22Rv1 (cell line): Measurements from ENCODE around the gene SKA2.
"Not testable (repeated sequence)": the region's sequence is repeated elsewhere in the genome, so short reads cannot be mapped to it uniquely, and the experiment has no call there.

Experiments
- H3K27ac ChIP-seq: fragments of 450-650 bp; 2 replicates; pipeline ENCODE4 v1.5.1; 2017
- ZFX ChIP-seq: fragments of 450-650 bp; IDR thresholded peaks from 2 replicates; pipeline ENCODE4 v1.6.1; 2017; ENCODE audit warnings: antibody characterized with exemption, borderline replicate concordance
- TF ChIP-seq, protein P1 (sequence below): fragments of 450-650 bp; IDR thresholded peaks from 2 replicates; pipeline ENCODE4 v1.5.1; 2017; ENCODE audit warnings: mild to moderate bottlenecking

SKA2 gene

DNA sequence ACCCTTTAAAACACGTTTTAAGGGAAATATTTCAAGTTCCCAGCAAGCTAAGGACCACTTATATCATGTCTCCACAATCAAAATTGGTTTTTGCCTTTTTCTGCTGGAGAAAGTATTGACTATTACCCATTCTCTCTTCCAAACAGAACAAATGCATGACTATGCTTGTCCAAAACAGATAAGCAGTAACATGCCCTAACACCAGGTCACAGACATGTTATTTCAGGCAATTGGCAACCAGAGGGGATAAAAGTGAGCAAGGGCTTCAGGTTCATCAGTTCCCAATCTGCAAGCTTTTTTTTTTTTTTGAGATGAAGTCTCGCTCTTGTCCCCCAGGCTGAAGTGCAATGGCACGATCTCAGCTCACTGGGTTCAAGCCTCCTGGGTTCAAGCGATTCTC, 15.0 kb downstream of the SKA2 start:
- TF ChIP-seq, protein P1, sequence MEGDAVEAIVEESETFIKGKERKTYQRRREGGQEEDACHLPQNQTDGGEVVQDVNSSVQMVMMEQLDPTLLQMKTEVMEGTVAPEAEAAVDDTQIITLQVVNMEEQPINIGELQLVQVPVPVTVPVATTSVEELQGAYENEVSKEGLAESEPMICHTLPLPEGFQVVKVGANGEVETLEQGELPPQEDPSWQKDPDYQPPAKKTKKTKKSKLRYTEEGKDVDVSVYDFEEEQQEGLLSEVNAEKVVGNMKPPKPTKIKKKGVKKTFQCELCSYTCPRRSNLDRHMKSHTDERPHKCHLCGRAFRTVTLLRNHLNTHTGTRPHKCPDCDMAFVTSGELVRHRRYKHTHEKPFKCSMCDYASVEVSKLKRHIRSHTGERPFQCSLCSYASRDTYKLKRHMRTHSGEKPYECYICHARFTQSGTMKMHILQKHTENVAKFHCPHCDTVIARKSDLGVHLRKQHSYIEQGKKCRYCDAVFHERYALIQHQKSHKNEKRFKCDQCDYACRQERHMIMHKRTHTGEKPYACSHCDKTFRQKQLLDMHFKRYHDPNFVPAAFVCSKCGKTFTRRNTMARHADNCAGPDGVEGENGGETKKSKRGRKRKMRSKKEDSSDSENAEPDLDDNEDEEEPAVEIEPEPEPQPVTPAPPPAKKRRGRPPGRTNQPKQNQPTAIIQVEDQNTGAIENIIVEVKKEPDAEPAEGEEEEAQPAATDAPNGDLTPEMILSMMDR = no peak
- TF ChIP-seq ZFX = no peak
- H3K27ac ChIP-seq = no peak overlapping the region

GRCh38 chr17:59138339-59138738, 16.6 kb downstream of the SKA2 start:
- not testable (repeated sequence) for H3K27ac ChIP-seq

- H3K27ac ChIP-seq = no peak overlapping the region
- TF ChIP-seq, protein P1 = no peak
- no peak for TF ChIP-seq ZFX
These were observed 23.9 kb downstream of the SKA2 start for GRCh38 chr17:59131131-59131530.

DNA sequence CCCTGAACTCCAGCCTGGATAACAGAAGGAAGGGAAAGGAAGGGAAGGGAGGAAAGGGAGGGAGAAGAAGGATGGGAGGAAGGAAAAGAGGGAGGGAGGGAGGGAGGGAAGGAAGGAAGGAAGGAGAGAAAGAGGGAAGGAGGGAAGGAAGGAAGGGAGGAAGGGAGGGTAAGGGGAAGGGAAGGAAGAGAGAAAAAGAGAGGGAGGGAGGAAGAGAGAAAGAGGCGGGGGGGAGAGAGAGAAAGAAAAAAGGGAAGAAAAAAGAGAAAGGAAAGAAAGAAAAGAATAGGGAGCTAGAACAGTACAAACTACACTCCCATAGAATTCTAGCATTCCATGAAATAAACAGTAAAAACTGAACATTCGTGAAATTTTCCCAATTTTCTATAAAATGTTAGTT, 25.2 kb downstream of the SKA2 start:
- no peak for TF ChIP-seq ZFX
- TF ChIP-seq, protein P1 = no peak

GRCh38 chr17:59126809-59127417, 28.1 kb downstream of the SKA2 start:
- TF ChIP-seq, protein P1 = no peak
- no peak for TF ChIP-seq ZFX
- no peak overlapping the region for H3K27ac ChIP-seq

More for the DNA sequence above, 25.2 kb downstream of the SKA2 start:
- no peak overlapping the region for H3K27ac ChIP-seq

DNA sequence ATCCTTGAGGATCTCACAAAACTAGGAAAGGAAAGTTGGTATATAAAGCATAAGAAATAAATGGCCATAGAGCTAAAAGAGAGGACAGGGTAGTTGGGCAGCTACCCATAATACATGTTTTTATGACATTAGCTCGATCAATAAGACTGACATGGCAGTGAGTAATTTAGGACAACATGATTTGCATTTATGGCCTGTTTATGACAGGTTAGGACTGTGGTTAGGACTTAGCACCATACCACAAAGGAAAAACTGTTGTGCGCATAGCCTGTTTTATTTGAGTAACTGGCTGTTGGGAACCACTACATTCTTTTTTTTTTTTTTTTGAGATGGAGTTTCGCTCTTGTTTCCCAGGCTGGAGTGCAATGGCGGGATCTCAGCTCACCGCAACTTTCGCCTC, 30.3 kb downstream of the SKA2 start:
- TF ChIP-seq ZFX = no peak
- TF ChIP-seq, protein P1 = no peak

DNA sequence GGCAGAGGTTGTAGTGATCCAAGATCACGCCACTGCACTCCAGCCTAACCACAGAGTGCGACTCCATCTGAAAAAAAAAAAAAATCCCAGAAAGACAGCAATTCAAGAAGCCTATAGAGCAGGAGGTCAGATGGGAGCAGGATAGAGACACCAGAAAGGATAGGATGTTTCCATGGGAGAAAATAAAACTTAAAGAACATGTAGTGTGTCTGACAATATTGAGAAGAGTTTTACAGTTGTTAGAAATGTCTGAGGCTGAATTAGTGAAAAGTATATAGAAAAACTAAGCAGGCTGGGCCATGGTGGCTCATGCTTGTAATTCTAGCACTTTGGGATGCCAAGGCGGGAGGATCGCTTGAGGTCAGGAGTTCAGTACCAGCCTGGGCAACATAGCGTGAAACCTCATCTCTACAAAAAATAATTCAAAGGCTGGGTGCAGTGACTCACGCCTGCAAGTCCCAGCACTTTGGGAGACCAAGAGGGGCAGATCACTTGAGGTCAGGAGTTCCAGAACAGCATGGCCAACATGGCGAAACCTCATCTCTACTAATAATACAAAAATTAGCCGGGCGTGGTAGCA, 33.0 kb downstream of the SKA2 start:
- TF ChIP-seq ZFX = no peak
- TF ChIP-seq, protein P1 = no peak
- H3K27ac ChIP-seq = no peak overlapping the region

More for the DNA sequence above, 30.3 kb downstream of the SKA2 start:
- H3K27ac ChIP-seq = no peak overlapping the region

DNA sequence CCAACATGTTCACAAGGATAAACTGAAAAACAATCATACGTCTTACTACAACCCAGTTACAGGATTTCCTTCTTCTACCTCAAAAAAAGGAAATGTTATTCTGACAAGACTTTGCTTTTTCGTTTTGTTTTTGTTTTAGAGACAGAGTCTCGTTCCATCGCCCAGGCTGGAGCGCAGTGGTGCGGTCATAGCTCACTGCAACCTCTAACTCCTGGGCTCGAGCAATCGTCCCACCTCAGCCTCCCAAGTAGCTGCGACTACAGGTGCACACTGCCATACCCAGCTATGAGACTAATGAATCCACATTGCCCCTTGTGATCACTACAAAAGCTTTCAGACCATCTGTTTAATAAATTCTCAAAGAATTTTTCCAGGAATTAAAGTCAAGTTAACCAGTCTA, 39.5 kb downstream of the SKA2 start:
- H3K27ac ChIP-seq = no peak overlapping the region
- TF ChIP-seq, protein P1 = no peak
- no peak for TF ChIP-seq ZFX
